Measurements from ENCODE around the gene RSAD2.

GRCh38 chr2:6942848-6943247 is 65.3 kb downstream of the RSAD2 start:
- TF ChIP-seq, protein P1, sequence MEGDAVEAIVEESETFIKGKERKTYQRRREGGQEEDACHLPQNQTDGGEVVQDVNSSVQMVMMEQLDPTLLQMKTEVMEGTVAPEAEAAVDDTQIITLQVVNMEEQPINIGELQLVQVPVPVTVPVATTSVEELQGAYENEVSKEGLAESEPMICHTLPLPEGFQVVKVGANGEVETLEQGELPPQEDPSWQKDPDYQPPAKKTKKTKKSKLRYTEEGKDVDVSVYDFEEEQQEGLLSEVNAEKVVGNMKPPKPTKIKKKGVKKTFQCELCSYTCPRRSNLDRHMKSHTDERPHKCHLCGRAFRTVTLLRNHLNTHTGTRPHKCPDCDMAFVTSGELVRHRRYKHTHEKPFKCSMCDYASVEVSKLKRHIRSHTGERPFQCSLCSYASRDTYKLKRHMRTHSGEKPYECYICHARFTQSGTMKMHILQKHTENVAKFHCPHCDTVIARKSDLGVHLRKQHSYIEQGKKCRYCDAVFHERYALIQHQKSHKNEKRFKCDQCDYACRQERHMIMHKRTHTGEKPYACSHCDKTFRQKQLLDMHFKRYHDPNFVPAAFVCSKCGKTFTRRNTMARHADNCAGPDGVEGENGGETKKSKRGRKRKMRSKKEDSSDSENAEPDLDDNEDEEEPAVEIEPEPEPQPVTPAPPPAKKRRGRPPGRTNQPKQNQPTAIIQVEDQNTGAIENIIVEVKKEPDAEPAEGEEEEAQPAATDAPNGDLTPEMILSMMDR (conservative IDR thresholded peaks at IDR 0.05) = no peak
- no peak for TF ChIP-seq EZH2 (IDR thresholded peaks at IDR 0.05; ENCODE audit: low read depth)

Data from PC-9 (cell line).